GM18907 (cell line): ENCODE measurements around the gene TUBA4A.
A peak's percentile ranks its signal among the peaks of the same experiment; 100 is the strongest.

Source experiments
- ATAC-seq: cut with Tn5 transposase; IDR thresholded peaks from one replicate; pipeline ENCODE4 v1.9.1; 2021; ENCODE audit warnings: mild to moderate bottlenecking, moderate library complexity; ENCODE audit not compliant: unreplicated experiment

TUBA4A gene

DNA sequence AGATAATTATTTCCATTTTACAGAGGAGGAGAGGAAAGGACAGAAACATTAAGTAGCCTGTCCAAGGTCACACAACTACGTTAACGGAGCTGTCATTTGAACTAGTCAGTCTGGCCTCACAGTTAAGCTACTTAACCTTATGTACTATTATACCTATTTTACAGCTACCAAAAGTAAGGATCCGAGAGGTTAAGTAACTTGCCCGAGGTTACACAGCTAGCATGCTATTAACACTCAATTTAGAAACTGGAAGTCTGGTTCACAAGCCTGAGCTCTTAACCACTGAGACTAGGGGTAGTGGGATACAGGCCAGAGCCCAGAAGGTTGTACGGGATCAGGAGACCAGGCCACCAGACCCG is 8.9 kb downstream of the TUBA4A start:
- ATAC-seq, result no peak

DNA sequence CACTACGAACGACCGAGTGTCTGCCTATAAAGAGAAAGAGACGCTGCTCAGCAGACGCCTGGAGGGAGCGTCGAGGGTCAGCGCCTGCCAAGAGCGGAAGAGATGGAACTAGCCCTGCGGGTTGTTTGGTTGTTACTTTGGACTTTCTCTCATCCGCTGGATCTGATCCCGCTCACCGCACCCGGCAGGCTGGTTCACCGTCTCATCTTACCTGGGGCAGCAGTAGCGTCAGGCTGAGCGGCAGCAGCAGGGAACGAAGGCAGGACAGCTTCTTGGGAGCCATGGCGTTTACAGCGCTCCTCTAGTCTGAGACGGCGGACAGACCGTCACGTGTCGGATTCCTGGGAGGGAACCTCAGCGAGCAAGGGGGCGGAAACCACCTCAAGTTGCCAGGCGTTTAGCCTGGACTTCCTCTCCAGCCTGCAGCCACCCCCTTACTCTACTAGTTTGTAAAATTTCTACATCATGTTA is 10.4 kb downstream of the TUBA4A start:
- no peak for ATAC-seq

DNA sequence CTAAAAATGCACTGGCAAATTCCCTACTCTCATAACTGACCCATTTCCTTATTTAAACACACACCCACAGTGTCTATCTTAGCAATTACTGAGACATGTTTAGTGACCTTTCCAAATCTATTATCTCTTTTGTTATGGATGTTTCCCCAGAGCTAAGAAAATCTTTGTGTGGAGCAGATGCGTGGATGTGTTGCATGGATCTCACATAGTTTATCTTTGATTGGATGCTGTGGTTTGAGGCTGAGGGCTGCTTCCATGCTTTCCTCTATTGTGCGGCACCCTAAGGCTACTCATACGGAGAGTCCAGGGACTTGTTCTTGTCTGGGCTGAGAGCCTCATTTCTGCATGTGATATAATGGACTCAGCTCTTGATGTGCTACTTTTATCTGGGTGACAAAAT is 19.4 kb downstream of the TUBA4A start:
- ATAC-seq, result no peak

DNA sequence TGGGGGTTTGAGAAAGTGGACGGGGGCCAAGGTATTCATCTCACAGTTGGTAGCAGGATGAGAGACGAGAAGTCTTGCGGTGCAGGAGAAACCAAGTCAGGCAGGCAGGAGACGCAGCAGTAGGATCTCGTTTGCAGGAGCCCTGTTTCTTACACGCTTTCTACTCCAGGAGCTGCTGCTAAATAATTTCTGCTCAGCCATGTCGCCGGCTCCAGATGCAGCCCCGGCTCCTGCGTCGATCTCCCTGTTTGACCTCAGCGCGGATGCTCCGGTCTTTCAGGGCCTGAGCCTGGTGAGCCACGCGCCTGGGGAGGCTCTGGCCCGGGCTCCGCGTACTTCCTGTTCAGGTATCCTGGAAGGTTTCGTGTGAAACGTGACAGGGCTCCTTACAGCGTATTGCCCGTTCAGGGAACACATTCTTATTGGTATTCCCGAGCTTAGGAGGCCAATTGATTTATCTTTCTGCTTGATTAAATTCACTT is 23.6 kb downstream of the TUBA4A start:
- peak; percentile 28 for ATAC-seq

DNA sequence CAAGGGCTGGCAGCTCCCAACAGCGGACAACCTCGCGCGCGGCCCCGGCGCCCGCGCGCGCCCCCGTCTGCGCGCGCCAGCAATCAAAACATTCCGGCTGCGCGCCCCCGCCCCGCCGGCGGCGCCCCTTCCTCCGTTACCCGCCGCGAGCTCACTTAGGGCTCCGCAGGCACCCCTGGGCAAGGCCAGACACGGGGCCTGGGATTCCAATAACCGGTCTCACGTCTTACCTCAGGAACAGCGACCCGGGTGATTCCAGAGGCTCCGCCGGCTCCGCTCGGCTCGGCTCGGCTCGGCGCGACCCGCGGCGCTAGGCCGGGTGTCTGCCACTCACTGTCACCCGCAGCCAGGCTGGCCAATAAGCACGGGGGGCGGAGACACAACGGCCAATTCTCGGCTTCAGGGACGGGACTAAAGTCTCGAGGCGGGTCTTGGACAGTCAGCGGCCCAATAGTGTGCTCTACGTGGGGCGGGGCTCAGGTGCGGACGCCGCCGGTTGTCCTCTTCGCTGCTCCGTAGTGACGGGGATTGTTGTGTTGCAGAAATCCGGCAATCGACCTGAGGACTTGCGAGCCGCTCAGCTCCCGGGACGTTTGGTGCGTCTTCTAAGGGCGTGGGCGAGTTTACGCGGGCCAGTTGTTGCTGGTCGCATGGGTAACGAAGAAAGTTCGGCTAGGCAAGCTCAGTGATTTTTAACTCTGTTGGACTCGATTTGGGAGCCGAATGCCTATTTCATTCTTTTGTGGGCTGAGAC is 24.2 kb downstream of the TUBA4A start, which contains the start of the genes ANKZF1 and ATG9A:
Gene ANKZF1 (plus strand): TSS at position 502 of the 754 bp plus-strand sequence. CDS start 452 bp downstream, outside the sequence.
Gene ATG9A (minus strand): TSS at position 332 of the 754 bp plus-strand sequence. CDS start 1,612 bp downstream, outside the sequence.
- peak; percentile 94 for ATAC-seq

DNA sequence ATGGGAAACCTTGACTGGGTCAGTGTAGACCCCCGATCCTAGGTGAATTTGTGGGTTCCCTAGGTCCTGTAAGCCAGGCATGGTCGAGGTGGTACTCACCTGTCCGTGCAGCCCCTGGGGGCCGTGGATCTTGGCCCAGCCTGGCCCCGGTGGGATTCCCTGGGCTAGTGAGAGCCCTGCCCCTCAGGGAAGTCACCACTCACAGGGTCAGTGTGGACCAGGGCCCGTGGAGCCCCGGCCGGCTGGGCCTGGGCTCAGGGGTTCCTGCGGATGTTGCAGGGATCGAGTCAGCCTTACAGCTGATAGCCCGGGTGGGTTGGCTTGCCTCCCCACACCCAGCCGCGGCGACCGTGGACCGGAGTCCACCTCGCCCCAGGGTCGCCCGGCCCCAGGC is 24.8 kb downstream of the TUBA4A start:
- no peak for ATAC-seq

DNA sequence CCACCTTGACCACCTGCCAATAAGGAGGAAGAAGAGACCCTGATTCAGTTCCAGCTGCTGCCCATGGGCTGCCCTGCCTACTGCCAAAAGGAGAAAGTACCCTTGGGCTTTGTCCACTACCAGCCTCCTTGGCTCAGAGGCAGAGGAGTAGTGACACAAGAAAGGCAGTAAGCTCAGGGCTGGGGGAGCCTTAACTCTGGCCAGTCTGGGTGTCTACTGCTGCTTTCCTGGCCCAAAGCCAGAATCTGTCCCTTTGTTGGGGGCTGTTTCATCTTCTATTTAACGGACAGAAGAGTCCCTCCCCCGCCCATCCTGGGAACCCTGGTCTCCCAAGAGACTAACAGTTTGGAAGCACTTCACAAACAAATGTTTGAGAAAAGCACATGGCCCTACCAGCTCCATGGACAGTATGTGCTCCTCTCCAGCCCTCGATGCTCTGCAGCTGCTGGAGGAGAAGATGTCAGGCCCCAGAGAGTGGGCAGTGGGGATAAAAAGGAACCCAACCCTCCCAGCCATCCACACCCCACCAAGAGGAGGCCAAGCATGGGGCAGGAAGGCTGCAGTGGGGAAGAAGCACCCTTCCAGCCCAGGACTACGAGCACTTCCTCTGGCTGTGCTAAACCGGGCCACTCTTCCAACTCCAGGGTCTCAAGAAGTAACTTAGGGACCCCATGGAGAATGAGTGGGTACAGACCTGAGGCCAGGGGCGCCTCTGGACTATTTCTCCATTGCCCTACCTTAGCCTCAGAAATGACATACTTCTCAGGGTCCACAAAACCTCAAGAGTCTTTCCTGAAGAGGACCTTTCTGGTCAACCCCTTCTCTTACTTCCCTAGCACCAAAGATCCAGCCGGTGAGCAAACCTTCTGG is 25.4 kb downstream of the TUBA4A start:
- ATAC-seq, result no peak

DNA sequence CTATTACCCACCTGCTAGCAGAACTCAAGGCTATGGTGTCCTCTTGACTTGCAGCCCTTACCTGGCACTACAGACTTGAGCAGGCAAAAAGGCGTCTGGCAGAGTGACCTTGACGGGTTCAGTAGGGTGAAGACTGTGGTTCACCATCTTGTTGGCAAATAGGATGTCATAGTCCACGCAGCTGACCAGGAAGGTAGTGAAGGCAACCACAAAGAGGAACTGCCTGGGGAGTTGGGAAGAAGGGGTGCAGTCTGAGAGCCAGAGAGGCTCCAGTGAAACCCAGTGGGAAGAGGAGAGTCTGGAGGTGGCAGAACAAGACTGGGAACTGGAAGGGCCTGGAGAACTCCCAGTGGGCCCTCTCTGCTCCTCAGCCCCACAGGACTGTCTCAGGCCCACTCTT is 28.4 kb downstream of the TUBA4A start:
- ATAC-seq, result no peak

DNA sequence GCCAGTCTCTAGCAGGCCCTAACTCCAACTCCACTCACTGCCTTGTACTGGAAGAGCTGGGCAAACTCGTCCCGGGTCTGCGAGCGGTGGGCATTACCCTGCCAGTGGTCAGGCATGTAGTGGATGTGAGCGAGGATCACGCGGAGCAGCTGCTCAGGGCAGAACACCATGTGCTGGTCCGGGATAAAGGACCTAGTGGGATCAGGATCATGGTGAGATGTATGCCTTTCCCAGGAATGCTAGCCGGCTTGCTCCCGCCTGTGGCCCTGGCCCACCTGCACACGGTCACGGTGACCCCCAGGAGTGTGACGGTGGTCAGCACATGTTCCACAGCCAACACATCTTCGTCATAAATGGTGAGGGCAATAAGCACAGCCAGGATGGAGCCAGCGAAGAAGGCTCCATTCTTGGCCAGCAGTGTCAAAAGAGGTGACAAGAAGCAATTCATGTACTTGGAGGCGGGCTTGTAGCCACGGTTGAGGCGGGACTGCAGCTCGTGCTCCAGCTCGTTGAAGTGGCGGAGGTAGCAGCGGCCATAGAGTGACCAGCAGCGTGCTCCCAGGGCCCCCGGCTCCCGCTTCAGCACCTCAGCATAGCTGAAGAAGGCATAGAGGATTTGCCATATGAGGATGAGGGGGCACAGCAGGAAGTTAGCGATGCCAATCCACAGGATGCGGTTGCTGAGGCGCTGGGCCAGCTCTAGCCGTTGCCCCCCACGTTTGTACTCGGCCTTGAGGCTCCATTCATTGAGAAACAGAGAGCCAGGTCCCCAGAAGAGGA is 29.7 kb downstream of the TUBA4A start:
- no peak for ATAC-seq

DNA sequence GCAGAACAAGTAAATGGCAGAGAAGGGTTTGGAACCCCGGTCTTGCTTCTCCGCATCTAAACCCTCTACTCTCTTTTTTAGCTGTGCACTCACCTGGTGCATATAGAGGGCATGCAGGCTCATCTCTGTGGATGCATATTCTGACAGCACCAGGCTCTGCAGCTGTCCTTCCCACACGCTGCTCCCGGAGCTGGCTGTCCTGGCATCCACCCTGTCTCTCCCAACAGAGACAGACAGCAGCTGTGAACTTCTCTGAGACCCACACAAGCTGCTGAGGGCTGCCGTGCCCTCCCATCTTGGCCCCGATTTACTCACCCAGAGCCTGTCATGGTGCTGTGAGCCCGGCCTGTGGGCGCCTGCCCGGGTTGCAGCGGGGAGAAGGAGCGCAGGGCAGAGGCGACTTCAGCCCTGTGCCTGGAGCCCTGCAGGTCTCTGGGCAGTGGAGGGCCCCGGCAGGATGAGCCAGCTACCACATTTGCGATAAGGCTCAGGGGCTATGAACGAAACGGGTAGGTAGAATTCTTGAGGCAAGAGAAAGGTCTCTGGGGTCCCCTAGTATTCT is 31.7 kb downstream of the TUBA4A start:
- ATAC-seq, result no peak

DNA sequence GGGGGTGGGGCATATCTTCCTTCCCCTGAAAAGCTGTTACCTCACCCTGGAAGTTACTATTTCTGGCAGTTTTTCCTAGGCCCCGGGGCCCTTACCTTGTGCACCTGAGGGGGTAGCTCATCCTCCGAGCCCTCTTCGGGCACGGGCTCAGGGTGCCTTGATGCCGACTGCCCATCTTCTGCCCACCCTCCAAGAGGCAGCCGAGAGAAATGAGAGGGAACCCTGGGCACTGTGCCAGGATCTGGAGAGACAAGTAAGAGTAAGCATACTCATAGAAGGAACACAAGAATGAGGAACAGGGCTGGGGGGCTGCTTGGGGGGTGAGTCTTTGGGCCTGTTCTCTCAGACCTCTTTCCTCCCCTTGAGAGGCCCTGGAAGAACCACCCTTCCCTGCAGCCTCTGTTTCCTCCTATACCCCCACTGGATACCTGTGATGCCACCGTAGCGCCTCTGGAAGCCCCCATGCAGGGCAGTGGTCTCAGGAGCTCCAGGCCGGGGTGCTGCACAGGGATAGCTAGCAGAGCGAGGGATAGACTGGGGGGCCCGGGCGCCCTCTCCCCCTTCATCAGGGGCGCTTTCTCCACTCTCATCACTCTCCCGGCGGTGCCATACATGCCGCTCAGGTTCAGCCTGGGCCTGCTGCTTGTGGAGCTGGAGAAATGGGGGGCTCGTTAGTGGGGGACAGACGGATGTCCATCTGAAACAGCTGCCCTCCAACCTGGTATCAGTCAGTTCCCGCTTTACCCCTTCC is 32.9 kb downstream of the TUBA4A start:
- no peak for ATAC-seq

DNA sequence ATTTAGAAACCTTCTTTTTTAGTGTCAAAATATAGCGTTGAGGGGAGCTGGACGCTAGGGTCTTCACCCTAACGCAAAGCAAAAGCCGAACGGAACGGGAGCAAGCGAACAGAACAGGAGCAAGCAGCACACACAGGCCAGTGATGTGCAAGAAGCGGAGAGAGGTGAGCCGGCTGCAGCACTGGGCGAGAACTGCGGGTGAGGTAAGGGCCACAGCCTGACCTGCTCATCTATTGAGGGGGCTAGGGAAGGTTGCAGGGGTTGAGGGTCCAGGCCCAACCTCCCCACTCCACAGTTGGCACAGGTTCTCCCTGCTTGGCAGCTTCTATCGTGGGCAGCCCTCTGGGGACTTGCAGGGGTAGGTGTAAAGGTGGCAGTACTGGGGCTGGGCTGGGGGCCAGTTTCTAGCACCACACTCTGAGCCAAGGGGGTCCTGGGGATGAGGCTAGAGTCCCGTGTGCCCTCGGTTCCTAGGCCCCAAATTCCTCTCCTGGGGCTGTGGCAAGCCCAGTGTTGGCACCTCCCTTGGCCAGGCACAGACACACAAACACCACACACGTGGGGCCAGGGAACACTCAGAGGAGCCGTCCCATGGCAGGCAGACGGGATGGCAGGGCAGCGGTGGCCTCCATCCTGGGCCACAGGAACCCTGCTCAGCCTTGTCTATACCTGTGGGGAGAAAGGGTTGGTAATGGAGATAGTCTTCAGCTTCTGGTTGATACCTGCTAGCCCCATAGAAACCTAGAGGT is 33.8 kb downstream of the TUBA4A start:
- no peak for ATAC-seq

DNA sequence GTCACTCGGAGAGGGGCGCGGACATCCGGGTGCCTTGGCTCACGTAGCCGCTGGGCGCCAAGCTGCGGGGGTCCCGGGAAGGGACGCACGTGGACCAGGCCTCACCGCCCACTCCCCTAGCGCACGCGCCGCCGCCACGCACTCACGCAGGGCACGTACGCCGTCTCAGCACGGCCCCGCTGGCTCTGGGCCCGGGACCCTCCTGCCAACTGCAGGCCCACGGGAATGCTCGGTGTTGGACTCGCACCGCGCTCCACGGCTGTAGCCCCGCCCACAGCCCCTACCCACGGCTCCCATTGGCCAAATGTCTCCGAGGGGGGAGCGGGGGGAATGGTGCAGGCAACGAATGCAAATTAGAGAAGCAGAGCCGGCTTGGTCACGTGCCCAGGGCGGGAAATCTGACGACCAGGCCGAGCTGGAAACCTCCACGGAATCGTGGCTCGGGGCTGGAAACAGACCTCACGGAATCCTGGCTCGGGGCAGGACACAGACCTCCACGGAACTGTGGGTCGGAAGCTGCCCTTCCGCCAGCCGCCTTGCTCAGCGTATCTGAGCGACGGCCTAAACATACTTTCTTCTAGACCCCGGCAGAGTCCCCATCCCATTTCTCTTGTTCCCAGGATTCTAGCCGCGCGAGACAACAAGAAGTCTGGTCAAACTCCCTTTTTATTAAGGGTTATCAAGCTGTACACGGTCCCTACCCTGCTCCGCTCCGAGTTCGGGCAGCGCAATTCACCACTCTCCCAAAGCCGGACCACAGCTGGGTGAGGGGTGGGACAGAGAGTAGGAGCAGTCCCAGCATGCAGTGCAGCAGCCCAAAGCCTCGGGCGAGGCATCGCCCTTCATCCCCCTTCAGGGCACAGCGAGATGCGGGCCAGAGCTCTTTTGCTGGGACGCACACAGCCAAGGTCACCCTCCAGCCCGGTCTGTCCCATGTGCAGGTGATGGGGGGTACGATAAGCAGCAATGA is 34.7 kb downstream of the TUBA4A start, which contains the start of gene ABCB6:
Gene ABCB6 (minus strand): TSS at position 227 of the 970 bp plus-strand sequence. CDS start 285 bp downstream, outside the sequence.
- peak; percentile 76 for ATAC-seq

DNA sequence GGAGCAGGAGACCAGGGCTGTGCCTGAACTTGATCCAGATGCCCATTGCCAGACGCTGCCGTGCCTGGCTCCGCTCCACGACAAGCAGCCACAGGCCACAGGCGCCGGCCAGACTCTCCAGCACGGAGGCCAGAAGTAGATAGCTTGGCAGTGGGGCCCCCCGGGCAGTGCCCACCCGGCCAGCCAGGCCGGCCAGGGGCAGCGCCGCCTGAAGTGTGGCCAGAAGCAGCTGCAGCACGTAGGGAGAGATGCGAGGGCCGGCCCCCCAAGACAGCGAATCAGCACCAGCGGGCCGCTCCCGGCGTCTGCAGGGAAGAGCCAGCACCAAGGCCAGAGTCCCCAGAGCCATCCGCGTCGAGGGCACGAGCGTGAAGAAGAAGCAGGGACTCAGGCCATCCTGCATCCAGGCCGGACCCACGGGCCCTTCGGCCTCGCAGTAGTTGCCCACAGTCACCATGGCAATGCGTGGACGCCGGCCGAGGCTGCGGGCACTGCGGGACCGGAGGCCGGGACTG is 35.4 kb downstream of the TUBA4A start:
- ATAC-seq, result peak; percentile 22

DNA sequence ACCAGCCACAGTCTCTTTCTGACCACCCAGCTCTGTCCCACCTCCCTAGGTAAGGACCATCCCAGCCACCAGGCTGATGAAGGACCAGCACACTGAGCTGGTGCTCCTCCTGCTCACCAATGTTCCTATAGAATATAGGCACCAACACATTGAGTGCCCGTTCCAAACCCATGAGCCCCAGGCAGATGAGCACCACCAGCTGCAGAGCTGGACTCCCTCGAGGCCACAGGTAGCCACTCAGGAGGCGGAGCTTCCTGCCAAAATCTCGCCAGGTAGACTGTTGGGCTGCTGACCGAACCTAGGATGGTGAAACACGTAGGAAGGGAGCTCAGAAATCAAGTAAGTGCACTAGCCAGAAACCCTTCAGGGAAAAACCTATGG is 37.2 kb downstream of the TUBA4A start:
- ATAC-seq, result no peak

DNA sequence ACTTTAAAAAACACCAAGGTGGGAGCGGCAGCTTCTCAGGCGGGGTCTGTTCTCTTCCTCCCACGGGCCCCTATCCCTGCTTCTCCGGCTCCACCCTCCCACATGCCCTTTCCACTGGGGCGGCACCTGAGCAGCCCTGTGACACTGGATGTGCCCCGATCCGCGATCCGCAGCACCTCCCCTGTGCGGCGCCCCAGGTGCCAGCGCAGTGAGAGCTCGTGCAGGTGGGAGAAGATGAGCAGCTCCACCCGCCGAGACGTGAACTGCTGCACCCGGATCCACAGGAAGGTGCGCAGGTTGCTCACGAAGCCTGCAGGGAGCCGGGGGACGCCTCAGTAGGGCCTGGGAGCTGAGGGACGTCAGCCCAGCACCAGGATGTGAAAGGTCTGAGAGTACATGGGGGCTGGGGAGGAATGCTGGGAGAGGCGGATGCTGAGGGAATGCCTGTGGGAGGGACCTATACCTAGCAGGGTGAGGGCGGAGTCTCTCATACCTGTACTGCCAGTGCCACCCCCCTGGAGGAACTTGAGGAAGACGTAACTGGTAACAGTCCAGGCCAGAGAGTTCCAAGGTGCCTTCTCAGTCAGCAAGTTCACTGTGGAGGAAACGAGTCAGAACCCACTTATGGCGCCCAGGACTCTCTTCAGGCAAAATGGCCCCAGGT is 37.7 kb downstream of the TUBA4A start:
- no peak for ATAC-seq

DNA sequence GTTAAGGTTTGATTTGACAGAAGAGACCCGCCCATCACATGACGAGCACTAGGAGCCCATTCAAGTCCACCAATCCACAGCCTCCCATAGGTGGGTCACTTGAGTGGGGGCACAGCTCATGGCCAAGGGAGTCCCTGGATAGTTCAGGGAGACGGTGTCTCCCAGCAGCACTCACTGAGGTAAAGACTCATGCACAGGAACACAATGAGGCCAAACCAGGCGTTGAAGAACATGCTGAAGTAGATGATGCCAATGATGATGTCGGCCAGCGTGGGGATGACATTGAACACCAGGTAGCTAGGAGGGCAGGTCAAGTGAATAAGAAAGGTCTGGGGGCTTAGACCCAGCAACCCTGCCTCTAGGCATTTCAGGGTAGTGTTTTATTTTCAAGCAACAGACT is 38.9 kb downstream of the TUBA4A start:
- ATAC-seq, result no peak
